ENCODE results near the gene CHRNA3. TPM values are rescaled to one million over a fixed set of nuclear protein-coding genes. Genes with fewer than 3 reads are reported as not detected.
"Not testable (repeated sequence)": the region's sequence is repeated elsewhere in the genome, so short reads cannot be mapped to it uniquely, and the experiment has no call there.

The CHRNA3 gene
- total and polyA plus RNA-seq, 8 donors, result 0.31 to 4.6 (median 1.0) TPM; not detected in 3

GRCh38 chr15:78561490-78561889 lies 59.3 kb downstream of the CHRNA3 start:
- Histone ChIP-seq H3K4me1 (peaks cover 11 to 18% (median 16%) of the 10 kb centered on the region in 4 donors), H3K36me3 (no peaks in the 10 kb centered on the region), H3K27me3 (peaks cover 0 to 8% (median 0%) of the 10 kb centered on the region in 3 donors), H3K4me3 (no peak overlapping the region), H3K27ac (no peak overlapping the region), H3K9me3 (no peaks in the 10 kb centered on the region)
- DNase-seq, result no peak
- intact Hi-C loops (cut with DNase I; ENCODE audit: low total_unique reads), result no loop called here
- WGBS, 5 donors, result 80 to 87% (median 84%) methylated on average over 5 of the region's 5 CpGs
- TF ChIP-seq POLR2A (IDR thresholded peaks at IDR 0.05) (no peak), EP300 (IDR thresholded peaks at IDR 0.05) (no peak), POLR2AphosphoS5 (IDR thresholded peaks at IDR 0.05) (no peak), CTCF (IDR thresholded peaks at IDR 0.05) (no peak)

- H3K36me3 ChIP-seq; DNase-seq; H3K9me3 ChIP-seq; H3K27me3 ChIP-seq; intact Hi-C loops (cut with DNase I; ENCODE audit: low total_unique reads); H3K27ac ChIP-seq; H3K4me3 ChIP-seq; H3K4me1 ChIP-seq: not testable (repeated sequence)
- 90 to 97% (median 95%) methylated on average over 10 of the region's 10 CpGs for WGBS, 5 donors
Observed at GRCh38 chr15:78560201-78560600, 60.6 kb downstream of the CHRNA3 start.

- DNase-seq, result no peak
- Histone ChIP-seq H3K9me3 (no peaks in the 10 kb centered on the region), H3K4me3 (no peak overlapping the region), H3K27ac (no peak overlapping the region), H3K4me1 (no peaks in the 10 kb centered on the region), H3K27me3 (no peaks in the 10 kb centered on the region), H3K36me3 (peaks cover 23 to 39% (median 38%) of the 10 kb centered on the region in 4 donors)
- WGBS, 5 donors, result 33 to 71% (median 54%) methylated on average over 5 of the region's 5 CpGs
- TF ChIP-seq CTCF (IDR thresholded peaks at IDR 0.05) (no peak), POLR2A (IDR thresholded peaks at IDR 0.05) (no peak), POLR2AphosphoS5 (IDR thresholded peaks at IDR 0.05) (no peak), EP300 (IDR thresholded peaks at IDR 0.05) (no peak)
- intact Hi-C loops (cut with DNase I; ENCODE audit: low total_unique reads), result no loop called here
Observed at GRCh38 chr15:78552597-78552996, 68.2 kb downstream of the CHRNA3 start.

GRCh38 chr15:78551902-78552301 lies 68.9 kb downstream of the CHRNA3 start:
- Histone ChIP-seq H3K9me3 (no peaks in the 10 kb centered on the region), H3K27ac (no peak overlapping the region), H3K27me3 (no peaks in the 10 kb centered on the region), H3K36me3 (peaks cover 30 to 46% (median 45%) of the 10 kb centered on the region in 4 donors), H3K4me3 (no peak overlapping the region), H3K4me1 (no peaks in the 10 kb centered on the region)
- DNase-seq, result no peak
- TF ChIP-seq POLR2AphosphoS5 (IDR thresholded peaks at IDR 0.05) (no peak), EP300 (IDR thresholded peaks at IDR 0.05) (no peak), CTCF (IDR thresholded peaks at IDR 0.05) (no peak), POLR2A (IDR thresholded peaks at IDR 0.05) (no peak)
- 75 to 85% (median 84%) methylated on average over 5 of the region's 5 CpGs for whole genome bisulfite sequencing, 5 donors
- intact Hi-C loops (cut with DNase I; ENCODE audit: low total_unique reads), result no loop called here

GRCh38 chr15:78550815-78551214 lies 70.0 kb downstream of the CHRNA3 start:
- H3K27me3 ChIP-seq, result no peaks in the 10 kb centered on the region
- intact Hi-C loops (cut with DNase I; ENCODE audit: low total_unique reads), result no loop called here
- DNase-seq, result no peak
- no peak overlapping the region for H3K4me3 ChIP-seq
- H3K36me3 ChIP-seq, result peaks cover 40 to 57% (median 56%) of the 10 kb centered on the region in 4 donors
- H3K9me3 ChIP-seq, result no peaks in the 10 kb centered on the region
- WGBS, 5 donors, result 70 to 80% (median 74%) methylated on average over 3 of the region's 3 CpGs
- no peak for TF ChIP-seq EP300 (IDR thresholded peaks at IDR 0.05)
- TF ChIP-seq CTCF (IDR thresholded peaks at IDR 0.05), result no peak
- no peak for TF ChIP-seq POLR2A (IDR thresholded peaks at IDR 0.05)
- TF ChIP-seq POLR2AphosphoS5 (IDR thresholded peaks at IDR 0.05), result no peak
- H3K27ac ChIP-seq, result no peak overlapping the region
- no peaks in the 10 kb centered on the region for H3K4me1 ChIP-seq
